Astrocyte of the cerebellum (primary cell): ENCODE data around the gene FBXO28.
"Not testable (repeated sequence)": the region's sequence is repeated elsewhere in the genome, so short reads cannot be mapped to it uniquely, and the experiment has no call there.

ENCODE experiments used
- DNase-seq: peaks from one replicate; pipeline ENCODE4 v3.0.0-alpha.2; 2011; ENCODE audit warnings: low read depth
- H3K4me3 ChIP-seq: 2 replicates; pipeline ENCODE4 v1.5.1; 2011; ENCODE audit warnings: mild to moderate bottlenecking, low read depth, low read length, moderate library complexity
- CTCF ChIP-seq: IDR thresholded peaks from 2 replicates; pipeline ENCODE4 v1.5.1; 2012; ENCODE audit warnings: low read length, low read depth, moderate library complexity, mild to moderate bottlenecking; ENCODE audit errors: missing control alignments
- in situ Hi-C: cut with HindIII; loops from 2 replicates; pipeline ENCODE4 v1.10.0; 2017; ENCODE audit warnings: low sequenced_read_pairs

Gene FBXO28

GRCh38 chr1:224199679-224200078 is 85.8 kb downstream of the FBXO28 start:
- DNase-seq = no peak
- H3K4me3 ChIP-seq = no peak overlapping the region
- in situ Hi-C loops = no loop called here
- no peak for TF ChIP-seq CTCF

GRCh38 chr1:224201383-224201782 is 87.5 kb downstream of the FBXO28 start:
- H3K4me3 ChIP-seq = no peak overlapping the region
- no peak for DNase-seq
- in situ Hi-C loops = no loop called here
- no peak for TF ChIP-seq CTCF

- no peak for DNase-seq
- H3K4me3 ChIP-seq = no peak overlapping the region
- in situ Hi-C loops = no loop called here
- TF ChIP-seq CTCF = no peak
Measured at GRCh38 chr1:224201853-224202252, 87.9 kb downstream of the FBXO28 start.

GRCh38 chr1:224203243-224204016 is 89.5 kb downstream of the FBXO28 start:
- no peak overlapping the region for H3K4me3 ChIP-seq
- no peak for TF ChIP-seq CTCF
- in situ Hi-C loops = no loop called here
- peak; percentile 96 for DNase-seq

GRCh38 chr1:224205438-224205840 is 91.5 kb downstream of the FBXO28 start:
- no peak overlapping the region for H3K4me3 ChIP-seq
- no peak for TF ChIP-seq CTCF
- in situ Hi-C loops = no loop called here
- DNase-seq = no peak

GRCh38 chr1:224205931-224206538 is 92.1 kb downstream of the FBXO28 start:
- DNase-seq, H3K4me3 ChIP-seq, in situ Hi-C loops: not testable (repeated sequence)
